NCI-H1105 treated with DMSO at 0.1 percent for 48 hours (cell line): Measurements from ENCODE around the gene CMTM4.
"Not testable (repeated sequence)": the region's sequence is repeated elsewhere in the genome, so short reads cannot be mapped to it uniquely, and the experiment has no call there.

ENCODE experiments used
- DNase-seq: peaks from one replicate; lab custom pipeline; 2025; lab: John Stamatoyannopoulos, UW

CMTM4 gene

GRCh38 chr16:66705790-66706505 lies 9.4 kb upstream of the CMTM4 start:
- DNase-seq: no peak

DNA sequence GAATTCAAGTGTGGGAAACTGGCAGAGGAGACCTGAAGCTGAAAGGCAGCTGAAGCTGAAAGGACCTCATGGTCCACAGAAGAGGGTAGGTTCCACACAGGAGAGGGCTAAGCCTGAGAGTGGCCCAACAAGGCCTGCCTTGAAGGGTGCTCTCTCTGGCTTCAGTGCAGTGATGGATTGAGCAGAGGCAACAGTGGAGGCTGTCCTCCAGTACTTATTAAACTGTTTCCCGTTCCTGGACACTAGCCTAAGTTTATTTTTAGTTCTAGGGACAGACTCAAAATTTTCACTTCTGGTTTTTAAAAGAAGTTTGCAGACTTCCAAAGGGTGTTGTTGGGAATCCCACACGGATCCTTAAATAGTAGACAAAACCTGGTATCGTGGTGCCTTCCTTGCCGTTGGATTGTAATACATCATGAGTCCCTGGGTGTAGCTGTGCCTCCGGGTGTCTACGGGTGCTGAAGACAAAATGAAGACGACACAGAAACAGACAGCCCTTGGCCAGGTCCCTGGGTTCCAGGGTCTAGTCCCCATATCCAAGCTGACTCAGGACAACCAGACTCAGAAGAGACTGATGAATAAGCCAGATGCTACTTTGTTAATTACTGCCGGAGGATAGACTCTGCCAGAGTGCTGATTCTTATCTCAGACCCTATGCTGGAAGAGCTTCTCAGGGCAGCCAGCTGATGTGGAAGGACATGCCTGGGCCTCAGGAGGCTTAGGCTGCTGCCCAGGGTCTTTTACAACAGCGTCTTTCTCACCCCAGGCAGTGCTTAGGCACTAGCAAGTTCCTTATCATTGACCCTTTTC lies 7.1 kb upstream of the CMTM4 start:
- no peak for DNase-seq

GRCh38 chr16:66701516-66701915 lies 5.0 kb upstream of the CMTM4 start:
- DNase-seq: no peak

- no peak for DNase-seq
These were observed 4.5 kb upstream of the CMTM4 start for GRCh38 chr16:66701026-66701425.

DNA sequence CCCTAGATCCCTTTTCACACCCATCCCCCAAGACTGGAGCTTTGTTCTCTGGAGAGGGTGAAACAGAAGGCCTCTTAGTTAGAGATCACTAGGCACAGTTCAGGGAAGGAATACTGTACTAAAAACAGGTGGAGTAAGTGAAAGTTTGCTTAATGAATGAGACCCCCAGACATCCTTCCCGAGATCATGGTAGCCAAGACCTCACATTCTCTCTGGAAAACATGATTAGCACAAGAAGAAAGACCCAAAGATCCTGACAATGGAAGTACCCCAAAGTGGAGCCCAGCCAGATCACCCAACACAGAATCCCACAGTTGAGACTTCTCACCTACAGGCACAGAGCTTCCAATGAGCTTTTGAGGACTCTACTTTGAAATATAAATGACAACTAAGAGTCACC lies 3.4 kb upstream of the CMTM4 start:
- DNase-seq: no peak

DNA sequence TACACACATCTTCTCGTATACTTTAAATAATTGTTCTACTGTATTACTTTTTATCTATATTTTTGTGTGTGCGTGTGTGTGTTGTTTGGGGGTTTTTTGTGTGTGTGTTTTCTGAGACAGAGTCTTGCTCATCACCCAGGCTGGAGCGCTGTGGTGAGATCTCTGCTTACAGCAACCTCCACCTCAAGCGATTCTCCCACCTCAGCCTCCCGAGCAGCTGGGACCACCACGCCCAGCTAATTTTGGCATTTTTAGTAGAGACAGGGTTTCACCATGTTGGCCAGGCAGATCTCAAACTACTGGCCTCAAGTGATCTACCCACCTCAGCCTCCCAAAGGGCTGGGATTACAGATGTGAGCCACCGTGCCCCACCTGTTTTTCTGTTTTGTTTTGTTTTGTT lies 1.5 kb upstream of the CMTM4 start:
- DNase-seq: no peak

DNA sequence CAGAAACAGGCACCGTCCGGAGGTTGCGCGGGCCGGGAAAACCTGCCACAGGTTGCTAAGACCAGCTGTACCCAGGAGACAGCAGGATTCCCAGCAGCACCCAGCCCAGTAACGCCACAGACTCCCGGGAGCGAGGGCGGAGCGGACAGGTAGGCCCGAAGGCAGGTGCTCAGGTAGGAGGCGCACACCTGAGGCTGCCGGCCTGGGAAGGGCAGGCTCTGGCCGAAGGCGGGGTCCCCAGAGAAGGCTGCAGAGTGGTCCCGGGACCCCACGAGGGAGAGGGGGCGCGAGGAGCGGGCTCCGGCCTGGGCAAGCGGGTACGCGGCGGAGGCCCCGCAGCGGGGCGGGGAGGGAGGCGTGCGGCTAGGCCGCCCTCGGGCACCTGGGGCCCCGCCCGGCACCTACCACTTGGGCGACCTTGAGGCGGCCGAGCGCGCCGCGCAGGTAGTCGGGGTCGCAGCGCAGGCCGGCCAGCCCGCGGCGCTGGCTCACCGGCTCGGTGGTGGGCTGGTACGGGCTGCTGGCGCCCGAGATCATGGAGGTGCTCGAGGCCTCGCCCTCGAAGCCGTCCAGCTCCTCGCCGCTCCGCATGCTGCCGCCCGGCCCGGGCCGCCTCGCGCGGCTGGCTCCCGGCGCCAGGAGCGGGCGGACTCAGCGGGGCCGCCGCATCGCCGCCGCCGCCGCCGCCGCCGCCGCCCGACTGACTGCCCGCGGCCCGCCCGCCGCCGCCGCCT lies 441 bp downstream of the CMTM4 start:
- DNase-seq: peak; percentile 39

GRCh38 chr16:66695471-66695934 lies 1.0 kb downstream of the CMTM4 start:
- DNase-seq: no peak

DNA sequence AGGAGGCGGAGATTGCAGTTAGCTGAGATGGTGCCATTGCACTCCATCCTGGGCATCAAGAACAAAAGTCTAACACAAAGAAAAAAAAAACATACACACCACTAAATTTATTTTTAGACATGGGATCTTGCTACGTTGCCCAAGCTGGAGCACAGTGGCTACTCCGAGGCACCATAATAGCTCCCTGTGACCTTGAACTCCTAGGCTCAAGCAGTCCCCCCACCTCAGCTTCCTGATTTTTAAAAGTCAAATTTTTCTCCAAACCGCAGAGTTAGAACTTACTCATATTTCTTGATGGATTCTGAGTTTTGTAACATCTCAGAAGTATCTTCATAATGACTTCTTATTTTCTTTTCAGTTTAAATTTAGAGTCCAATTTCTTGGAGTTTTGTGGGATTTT lies 3.4 kb downstream of the CMTM4 start:
- DNase-seq: no peak

GRCh38 chr16:66692341-66692740 lies 4.2 kb downstream of the CMTM4 start:
- no peak for DNase-seq

- DNase-seq: no peak
These were observed 5.3 kb downstream of the CMTM4 start for GRCh38 chr16:66691234-66691633.

- DNase-seq: no peak
These were observed 6.3 kb downstream of the CMTM4 start for GRCh38 chr16:66690106-66690847.

DNA sequence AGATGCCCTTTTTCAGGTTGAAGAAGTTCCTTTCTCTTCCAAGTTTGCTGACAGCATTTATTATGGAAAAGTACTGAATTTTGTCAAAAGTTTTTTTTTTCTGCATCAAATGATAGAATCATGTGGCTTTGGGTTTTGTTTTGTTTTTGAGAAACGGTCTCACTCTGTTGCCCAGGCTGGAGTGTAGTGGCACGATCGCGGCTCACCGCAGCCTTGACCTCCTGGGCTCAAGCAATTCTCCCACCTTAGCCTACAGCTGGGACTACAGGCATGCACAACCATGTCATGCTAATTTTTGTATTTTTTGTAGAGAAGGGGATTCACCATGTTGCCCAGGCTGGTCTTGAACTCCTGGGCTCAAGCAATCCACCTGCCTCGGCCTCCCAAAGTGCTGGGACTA lies 7.3 kb downstream of the CMTM4 start:
- no peak for DNase-seq

GRCh38 chr16:66687906-66688625 lies 8.5 kb downstream of the CMTM4 start:
- no peak for DNase-seq

DNA sequence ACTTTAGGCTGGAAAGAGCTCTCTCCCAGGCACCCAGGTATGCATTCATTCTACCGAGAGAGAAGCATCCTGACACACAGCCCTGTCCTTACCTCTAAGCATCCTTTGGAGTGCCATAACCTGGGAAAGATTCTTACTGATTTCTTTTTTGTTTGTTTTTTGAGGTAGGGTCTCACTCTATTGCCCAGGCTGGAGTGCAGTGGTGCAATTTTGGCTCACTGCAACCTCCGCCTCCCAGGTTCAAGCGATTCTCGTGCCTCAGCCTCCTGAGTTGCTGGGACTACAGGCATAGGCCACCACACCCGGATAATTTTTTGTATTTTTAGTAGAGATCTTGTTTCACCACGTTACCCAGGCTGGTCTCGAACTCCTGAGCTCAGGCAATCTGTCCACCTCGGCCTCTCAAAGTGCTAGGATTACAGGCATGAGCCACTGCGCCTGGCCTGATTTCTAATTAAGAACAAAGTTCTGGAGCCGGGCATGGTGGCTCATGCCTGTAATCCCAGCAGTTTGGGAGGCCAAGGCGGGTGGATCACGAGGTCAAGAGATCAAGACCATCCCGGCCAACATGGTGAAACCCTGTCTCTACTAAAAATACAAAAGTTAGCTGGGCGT lies 10.9 kb downstream of the CMTM4 start:
- DNase-seq: not testable (repeated sequence)

DNA sequence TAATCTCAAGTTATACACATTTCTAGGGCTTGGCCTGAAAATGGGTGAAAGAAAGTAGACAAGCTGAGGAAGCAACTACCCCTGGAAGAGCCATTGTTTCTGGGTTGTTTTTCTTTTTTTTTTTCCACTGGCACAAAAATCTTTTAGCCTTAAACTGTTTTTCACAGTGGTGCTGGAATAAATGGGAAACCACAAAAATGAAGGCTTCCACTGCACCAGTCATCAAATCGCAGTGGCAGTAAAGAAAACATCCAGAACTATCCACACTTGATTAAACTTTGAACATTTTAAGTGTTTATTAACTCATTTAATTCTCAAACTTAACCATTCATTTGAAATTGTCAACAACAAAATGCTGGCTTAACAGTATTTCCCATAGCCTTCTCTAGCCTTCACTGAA lies 14.3 kb downstream of the CMTM4 start:
- no peak for DNase-seq

GRCh38 chr16:66681676-66682075 lies 14.9 kb downstream of the CMTM4 start:
- no peak for DNase-seq

DNA sequence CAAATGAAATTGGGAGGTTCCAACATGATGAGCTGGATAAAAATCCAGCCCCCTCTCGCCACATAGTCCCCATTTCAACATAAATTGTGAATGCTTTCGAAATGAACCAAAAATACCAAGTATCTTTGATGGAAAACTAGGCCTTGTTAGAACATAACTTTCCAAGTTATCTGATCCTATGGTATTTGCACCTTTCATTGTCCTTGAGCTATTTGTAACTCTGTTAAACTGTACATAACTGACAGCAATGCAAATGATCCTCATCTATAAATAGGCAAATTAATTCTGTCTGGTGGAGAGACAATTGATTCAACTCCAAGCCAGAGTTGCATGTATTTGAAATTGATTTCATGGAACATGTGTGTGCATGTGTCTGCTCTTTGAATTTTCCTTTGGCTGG lies 18.2 kb downstream of the CMTM4 start:
- DNase-seq: no peak

GRCh38 chr16:66677836-66678235 lies 18.7 kb downstream of the CMTM4 start:
- DNase-seq: no peak

DNA sequence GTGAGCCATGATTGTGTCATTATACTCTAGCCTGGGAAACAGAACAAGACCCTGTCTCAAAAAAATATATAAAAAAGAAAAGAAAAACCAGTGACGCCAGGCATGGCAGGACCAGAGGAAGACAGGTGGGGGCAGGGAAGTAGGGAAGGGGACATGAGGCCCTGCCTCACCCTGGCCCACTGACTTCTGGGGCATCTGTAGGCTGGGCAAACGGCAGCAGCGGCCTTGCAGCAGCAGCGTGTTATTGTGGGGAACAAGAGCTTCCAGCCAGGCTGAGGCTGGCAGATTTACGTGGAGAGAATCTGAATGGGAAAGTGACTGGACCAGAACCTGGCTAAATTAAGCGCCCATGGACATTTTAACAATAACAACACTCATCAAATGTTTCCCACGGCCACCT lies 19.4 kb downstream of the CMTM4 start:
- DNase-seq: no peak

DNA sequence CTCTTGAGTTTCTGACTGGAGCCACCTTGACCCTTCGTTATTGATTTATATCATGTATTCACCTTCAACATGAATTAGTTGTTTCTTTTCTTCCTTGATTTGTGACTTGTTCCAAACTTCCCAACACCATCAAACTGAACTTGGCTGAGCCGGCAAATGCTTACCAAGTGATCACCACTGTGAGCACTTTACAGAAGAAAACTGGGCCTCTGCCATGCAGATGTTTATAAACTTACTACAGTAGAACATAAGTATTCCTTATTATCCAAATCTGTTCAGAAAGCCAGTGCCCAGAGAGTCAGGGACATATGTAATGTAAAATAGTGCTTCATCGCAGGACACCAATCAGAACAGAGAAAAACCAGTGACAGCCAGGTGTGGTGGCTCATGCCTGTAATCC lies 19.9 kb downstream of the CMTM4 start:
- DNase-seq: no peak
